Stimulated activated CD4-positive, alpha-beta T cell treated with anti-CD3 and anti-CD28 coated beads, Interleukin-4, amount 100 ng/mL, for 24 hours (primary cell): ENCODE results near the gene MAP3K3.

Experiments used
- DNase-seq: peaks from one replicate; pipeline ENCODE4 v3.0.0-alpha.2; 2020

MAP3K3 gene

GRCh38 chr17:63694950-63695773 is 72.9 kb downstream of the MAP3K3 start:
- DNase-seq = no peak

- no peak for DNase-seq
These were observed 73.7 kb downstream of the MAP3K3 start for GRCh38 chr17:63695889-63696288.

GRCh38 chr17:63696381-63696961 is 74.3 kb downstream of the MAP3K3 start:
- DNase-seq = peak; percentile 38

GRCh38 chr17:63697341-63698286 is 75.4 kb downstream of the MAP3K3 start:
- peak; percentile 79 for DNase-seq

DNA sequence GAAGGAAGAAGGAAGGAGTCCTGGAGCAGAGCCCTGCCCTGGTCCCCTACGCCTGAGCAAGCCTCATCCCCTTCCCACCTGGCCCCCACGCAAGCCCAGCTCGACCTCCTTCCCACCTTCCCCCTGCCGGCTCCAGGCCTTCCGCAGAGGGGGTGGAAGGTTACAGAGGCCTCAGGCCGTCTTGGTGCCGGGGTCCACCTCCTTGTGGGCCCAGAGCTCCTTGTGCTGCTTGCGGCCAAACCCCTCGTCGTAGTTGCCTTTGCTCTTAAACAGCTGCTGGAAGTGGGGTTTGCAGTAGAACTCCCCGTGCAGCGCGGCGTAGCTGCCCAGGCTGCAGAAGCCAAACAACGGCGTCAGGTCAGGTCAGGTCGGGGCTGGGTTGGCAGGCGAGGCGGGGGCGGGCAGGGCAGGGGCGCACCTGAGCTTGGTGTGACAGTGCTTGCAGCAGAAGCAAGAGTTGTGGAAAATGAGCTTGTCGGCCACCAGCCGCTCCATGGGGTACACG is 76.2 kb downstream of the MAP3K3 start:
- peak; percentile 33 for DNase-seq

GRCh38 chr17:63698886-63699637 is 76.8 kb downstream of the MAP3K3 start:
- DNase-seq = peak; percentile 74

GRCh38 chr17:63699638-63700527 is 77.7 kb downstream of the MAP3K3 start, which contains the start of gene LIMD2:
LIMD2 (minus strand) TSS chr17:63700125; CDS start chr17:63699298, 827 bp downstream.
- DNase-seq = peak; percentile 76

- peak; percentile 47 for DNase-seq
These were observed 78.6 kb downstream of the MAP3K3 start for GRCh38 chr17:63700528-63701455.

DNA sequence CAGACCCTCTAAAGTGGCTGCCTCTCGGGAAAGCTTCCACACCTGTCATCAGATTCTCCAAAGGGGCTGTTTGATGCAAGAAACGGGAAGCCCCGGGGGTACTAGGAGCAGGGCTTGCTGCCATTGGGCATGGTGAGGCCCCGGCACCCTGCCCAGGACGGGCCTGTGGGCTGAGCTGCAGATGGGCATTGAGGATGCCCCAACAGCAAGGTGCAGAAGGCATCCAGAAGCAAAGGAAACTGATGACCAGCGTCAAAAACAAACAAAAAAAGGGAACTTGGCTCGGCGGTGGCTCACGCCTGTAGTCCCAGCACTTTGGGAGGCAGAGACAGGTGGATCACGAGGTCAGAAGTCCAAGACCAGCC is 79.2 kb downstream of the MAP3K3 start:
- no peak for DNase-seq

GRCh38 chr17:63701868-63702720 is 79.9 kb downstream of the MAP3K3 start:
- peak; percentile 74 for DNase-seq

DNA sequence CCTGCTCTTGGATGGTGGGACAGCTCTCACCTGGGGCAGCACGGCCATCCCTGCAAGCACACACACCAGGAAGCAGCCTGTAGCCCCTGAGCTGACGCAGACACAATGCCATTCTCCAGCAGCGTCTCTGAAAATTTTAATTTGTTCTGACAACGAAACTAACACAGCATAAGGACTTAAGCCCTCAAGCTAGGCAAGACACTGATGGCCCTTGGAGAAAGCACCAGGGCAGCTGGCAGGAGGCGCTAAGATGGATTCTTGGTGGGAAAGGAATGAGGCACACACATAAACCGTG is 80.5 kb downstream of the MAP3K3 start:
- DNase-seq = no peak

- no peak for DNase-seq
These were observed 80.8 kb downstream of the MAP3K3 start for GRCh38 chr17:63703029-63703428.

GRCh38 chr17:63703556-63704258 is 81.5 kb downstream of the MAP3K3 start:
- no peak for DNase-seq

DNA sequence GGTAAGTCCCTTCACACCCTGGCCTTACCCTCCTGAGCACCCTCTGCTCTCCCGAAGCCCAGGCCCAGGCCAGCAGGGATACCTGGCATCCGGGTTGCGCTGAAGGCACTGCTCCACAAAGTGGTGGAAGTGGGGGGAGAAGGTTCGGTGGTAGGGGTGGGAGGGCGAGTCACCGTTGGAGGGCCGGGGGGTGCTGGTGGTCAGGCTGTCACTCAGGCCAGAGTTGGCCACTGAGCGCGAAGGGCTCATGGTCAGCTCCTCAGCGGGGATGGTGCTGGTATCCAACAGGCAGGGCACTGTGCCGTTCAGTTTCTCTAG is 82.0 kb downstream of the MAP3K3 start:
- no peak for DNase-seq

- no peak for DNase-seq
These were observed 82.6 kb downstream of the MAP3K3 start for GRCh38 chr17:63704836-63705235.

DNA sequence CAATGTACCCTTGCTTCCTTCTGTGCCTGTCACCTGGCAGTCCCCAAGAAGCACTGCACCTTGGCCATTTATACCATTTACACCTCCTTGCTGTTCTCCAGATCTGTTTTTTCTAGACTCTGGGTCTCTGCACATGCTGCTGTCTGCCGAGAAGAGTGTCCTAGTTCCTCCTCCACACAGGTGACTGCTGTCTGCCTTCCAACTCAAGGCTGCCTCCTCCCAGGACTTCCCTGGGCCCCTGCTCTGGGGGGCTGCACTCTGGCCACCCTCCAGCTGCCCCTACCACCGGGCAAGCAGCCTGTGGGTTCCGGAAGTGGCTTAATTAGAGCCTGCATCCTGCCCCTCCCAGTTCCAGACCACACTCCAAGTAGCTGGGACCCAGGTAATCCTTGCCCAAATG is 83.4 kb downstream of the MAP3K3 start:
- no peak for DNase-seq

DNA sequence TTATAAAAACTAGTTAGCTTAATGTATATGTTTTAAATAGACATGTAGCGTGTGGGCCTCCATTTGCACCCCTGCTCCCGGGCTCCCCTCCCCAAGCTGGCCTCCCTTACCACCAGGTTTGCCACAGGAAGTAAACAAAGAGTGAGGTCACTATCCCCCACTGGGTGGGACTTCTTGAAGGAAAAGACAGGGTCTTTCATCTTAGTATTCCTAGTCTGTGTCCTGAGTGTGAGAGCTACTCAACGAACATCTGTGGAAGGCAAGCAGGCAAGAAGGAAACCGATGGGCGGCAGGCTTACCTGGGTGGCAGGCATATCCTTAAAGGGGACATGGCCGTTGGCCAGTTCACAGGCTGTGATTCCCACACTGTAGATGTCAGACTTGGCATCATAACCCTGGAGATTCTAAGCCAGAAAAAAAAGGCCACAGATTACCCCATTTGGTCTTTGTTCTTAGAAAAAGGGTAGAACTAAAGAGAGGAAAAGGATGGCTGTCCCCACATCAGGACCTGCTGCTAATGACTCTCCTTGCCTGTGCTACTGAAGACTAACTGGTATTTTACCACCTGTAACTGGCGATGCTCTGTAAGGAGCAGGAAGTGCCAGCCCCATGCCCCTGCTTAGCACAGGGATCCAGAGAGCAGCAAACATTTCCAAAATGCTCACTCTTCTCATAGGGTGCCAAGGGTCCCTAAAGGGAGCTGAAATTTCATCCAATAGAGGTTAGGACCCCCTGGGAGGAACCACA is 84.3 kb downstream of the MAP3K3 start:
- DNase-seq = no peak

DNA sequence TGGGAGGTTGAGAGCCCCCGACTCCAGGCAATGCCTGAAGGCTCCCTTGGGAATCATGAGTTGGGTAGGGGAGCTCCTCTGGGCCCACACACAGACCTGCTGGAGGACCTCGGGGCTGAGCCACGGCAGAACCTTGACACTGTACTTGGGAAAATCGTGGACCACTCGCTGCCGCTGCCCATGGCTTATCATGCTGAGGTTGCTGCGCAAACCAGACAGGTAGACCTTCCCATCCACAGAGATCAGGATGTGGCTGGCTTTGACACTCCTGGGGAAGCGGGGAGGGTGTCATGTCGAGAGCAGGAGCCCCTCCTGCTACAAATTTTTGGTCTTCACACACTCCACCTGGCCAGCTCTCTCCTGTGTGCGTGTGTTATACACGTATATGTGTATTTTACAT is 84.9 kb downstream of the MAP3K3 start:
- DNase-seq = no peak
